HG02763 (cell line): ENCODE results near the gene MED17.
"Not testable (repeated sequence)": the region's sequence is repeated elsewhere in the genome, so short reads cannot be mapped to it uniquely, and the experiment has no call there.

ENCODE experiments used
- ATAC-seq: cut with Tn5 transposase; IDR thresholded peaks from one replicate; pipeline ENCODE4 v1.9.1; 2021; ENCODE audit warnings: mild to moderate bottlenecking, moderate library complexity; ENCODE audit not compliant: unreplicated experiment

The MED17 gene, protein sequence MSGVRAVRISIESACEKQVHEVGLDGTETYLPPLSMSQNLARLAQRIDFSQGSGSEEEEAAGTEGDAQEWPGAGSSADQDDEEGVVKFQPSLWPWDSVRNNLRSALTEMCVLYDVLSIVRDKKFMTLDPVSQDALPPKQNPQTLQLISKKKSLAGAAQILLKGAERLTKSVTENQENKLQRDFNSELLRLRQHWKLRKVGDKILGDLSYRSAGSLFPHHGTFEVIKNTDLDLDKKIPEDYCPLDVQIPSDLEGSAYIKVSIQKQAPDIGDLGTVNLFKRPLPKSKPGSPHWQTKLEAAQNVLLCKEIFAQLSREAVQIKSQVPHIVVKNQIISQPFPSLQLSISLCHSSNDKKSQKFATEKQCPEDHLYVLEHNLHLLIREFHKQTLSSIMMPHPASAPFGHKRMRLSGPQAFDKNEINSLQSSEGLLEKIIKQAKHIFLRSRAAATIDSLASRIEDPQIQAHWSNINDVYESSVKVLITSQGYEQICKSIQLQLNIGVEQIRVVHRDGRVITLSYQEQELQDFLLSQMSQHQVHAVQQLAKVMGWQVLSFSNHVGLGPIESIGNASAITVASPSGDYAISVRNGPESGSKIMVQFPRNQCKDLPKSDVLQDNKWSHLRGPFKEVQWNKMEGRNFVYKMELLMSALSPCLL

GRCh38 chr11:93784145-93784934 lies at the start of gene MED17:
TSS of gene MED17 (plus strand) at chr11:93784282. CDS start at chr11:93784514, 232 bp downstream.
- ATAC-seq = peak; percentile 97

- no peak for ATAC-seq
Observed at GRCh38 chr11:93734427-93735222, 49.5 kb upstream of the MED17 start.

DNA sequence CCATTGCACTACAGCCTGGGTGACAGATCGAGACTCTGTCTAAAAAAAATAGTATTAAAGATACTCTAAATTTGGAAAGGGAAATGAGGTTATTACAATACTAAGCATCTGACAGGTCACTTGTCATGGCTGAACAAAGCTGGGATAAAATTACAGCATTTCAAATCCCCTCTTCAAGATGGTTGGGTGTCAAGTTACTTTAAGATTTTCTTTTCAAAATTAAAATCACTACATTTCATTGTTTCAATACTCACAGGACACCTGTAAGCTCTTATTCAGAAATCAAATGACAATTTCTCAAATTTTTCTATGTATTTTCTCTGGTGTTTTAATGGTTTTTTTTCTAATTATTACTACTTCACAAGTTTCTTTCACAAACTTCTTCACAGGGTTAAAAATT lies 48.5 kb upstream of the MED17 start:
- ATAC-seq = no peak

- no peak for ATAC-seq
Observed at GRCh38 chr11:93736129-93736528, 48.0 kb upstream of the MED17 start.

DNA sequence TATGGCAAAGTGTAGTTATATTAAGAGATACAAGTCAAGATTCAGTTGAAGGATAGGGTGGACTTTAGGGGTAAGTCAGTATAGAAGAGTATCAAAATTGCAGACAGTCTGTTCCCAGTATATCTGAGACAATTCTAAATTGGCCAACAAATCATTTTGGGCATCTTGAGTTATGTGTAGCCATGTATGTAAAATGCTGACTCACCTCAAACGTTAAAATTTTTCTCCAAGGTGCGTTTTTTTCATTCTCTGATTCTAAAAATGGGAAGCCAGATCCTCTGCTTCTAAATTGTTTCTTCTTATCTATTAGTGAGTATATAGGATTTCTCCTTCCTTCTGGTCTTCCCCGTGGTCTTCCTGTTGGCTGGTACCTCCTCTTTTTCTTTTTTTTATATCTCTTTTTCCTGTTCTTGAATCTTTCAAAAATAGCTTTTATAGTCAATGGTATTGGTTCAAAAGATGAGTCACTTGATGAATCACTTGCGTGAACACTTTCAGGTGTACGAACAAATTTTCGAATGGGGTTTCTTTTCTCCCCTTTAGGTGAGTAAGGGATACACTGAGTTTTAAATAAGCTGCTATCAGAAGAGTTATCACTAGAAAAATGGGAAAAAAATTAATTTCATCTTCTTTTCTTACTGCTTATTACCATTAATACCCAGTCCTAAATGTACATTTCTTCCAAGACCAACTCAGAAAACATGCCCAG lies 46.0 kb upstream of the MED17 start:
- ATAC-seq = no peak

DNA sequence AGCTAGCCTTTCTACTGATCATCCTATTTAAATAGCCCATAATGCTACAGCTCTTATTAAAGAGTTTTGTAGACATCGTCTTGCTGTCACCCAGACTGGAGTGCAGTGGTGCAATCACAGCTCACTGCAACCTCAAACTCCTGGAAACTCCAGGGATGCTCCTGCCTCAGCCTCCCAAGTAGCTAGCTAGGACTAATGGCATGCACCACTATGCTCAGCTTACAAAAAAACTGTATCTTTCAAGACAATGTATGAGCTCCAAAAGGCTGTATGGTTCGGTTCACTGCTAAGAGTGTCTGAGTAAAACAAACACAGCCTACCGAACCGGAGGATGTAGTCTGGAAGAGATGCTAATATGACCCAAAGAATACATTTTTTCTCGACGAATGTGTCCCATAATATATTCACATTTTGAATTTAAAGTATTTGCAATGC lies 45.4 kb upstream of the MED17 start:
- no peak for ATAC-seq

- ATAC-seq = no peak
Observed at GRCh38 chr11:93740031-93740729, 43.9 kb upstream of the MED17 start.

- peak; percentile 29 for ATAC-seq
Observed at GRCh38 chr11:93740730-93741093, 43.4 kb upstream of the MED17 start.

- peak; percentile 86 for ATAC-seq
Observed at GRCh38 chr11:93741094-93741881, 42.8 kb upstream of the MED17 start, which contains the start of the genes C11orf54 and TAF1D. TSS of gene C11orf54 (plus strand) at chr11:93741672. CDS start at chr11:93747394, 5,722 bp downstream. TSS of gene TAF1D (minus strand) at chr11:93741495. CDS start at chr11:93739304, 2,191 bp downstream.

DNA sequence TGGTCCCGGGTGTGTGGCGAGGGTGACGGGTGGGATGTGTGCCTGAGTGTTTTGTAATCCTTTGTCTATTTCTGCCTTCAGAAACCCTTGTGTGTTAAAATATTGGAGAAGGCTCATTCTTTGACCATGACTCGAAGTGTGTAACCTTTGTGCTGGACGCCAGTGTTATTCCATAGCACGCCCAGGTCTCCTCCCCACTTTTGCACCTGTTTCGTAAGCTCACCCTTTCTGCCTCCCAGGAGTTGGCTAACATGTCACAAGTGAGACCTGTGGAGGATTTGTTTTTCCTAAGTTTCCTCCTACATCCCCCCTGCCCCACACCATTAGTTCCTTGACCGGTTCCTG lies 42.2 kb upstream of the MED17 start:
- ATAC-seq = peak; percentile 14

DNA sequence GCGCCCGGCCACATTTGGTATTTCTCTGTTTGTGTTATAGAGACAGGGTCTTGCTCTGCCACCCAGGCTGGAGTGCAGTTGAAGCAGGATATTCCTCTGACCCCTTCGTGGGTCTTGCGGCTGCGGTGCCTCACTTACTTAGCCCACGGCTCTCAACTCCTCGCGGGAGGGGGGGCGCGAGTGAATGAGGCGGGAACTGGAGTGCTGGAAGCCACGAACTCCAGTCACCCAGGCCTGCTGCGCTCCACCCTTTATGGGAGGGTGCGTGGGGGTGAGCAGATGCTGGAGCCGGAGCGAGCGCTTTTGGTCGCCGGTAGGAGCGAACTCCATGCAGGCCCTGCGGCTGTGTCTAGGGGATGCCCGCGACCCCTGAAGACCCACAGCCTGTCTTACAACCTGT lies 40.8 kb upstream of the MED17 start:
- ATAC-seq = no peak

DNA sequence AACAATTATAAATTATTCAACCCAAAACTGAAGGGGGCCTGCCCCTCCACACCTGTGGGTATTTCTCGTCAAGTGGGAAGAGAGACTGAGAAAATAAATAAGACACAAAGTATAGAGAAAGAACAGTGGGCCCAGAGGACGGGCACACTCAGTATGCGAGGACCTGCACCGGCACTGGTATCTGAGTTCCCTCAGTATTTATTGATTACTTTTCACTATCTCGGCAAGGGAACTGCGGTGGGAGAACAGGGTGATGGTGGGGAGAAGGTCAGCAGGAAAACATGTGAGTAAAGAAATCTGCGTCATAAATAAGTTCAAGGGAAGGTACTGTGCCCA lies 39.4 kb upstream of the MED17 start:
- ATAC-seq = no peak

DNA sequence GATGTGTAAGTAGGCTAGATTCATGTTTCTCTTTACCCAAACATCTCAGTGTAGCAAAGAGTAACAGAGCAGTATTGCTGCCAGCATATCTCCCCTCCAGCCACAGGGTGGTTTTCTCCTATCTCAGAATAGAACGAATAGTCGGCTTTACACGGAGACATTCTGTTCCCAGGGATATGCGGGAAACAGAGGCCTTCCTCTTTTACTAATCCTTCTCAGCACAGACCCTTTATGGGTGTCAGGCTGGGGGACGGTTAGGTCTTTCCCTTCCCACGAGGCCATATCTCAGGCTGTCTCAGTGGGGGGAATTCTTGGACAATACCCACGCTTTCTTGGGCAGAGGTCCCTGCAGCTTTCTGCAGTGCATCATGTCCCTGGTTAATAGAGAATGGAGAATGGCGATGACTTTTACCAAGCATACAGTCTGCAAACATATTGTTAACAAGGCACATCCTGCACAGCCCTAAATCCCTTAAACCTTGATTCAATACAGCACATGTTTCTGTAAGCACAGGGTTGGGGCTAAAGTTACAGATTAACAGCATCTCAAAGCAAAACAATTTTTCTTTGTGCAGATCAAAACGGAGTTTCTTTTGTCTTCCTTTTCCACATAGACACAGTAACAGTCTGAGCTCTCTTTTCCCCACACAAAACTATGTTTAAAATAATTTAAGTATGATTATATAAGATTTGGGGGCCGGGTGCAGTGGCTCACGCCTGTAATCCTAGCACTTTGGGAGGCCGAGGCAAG lies 38.9 kb upstream of the MED17 start:
- ATAC-seq = not testable (repeated sequence)

GRCh38 chr11:93746101-93746500 lies 38.0 kb upstream of the MED17 start:
- ATAC-seq = no peak

DNA sequence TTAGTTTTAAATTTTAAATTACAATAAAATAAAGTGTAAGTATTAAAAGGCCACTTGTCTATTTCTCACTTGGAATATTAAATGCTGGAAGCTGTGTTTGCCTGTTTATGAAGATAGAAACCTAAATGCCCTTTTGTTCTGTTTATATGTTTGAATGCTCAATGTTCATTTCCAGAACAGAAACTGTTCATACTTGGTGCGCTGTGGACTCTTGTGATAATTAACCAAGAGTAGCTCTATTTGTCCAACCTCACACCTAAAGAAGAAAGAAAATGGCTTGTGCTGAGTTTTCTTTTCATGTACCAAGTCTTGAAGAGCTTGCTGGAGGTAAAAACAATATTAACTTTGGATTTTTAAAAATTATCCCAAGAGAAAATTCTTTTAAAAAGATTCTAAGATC lies 37.0 kb upstream of the MED17 start:
- peak; percentile 83 for ATAC-seq

DNA sequence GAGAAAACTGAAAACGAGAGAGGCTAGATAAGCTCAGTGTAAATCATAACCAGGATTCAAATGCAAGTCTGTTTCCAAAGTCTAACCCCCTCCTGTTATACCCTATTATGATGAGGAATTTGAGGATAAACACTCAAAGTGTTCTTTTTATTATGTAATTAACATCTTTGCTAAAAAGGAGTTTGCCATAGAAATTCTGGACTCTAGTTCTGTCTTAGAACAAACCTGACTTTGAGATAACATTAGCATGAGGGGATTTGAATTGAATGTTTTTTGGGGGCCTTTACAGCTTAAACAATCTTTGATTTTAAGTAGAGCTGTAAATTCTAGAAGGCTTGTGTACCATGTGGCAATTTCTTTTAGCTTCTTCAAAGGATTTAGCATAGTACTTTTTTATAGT lies 33.1 kb upstream of the MED17 start:
- ATAC-seq = no peak

- ATAC-seq = no peak
Observed at GRCh38 chr11:93753241-93753640, 30.8 kb upstream of the MED17 start.

DNA sequence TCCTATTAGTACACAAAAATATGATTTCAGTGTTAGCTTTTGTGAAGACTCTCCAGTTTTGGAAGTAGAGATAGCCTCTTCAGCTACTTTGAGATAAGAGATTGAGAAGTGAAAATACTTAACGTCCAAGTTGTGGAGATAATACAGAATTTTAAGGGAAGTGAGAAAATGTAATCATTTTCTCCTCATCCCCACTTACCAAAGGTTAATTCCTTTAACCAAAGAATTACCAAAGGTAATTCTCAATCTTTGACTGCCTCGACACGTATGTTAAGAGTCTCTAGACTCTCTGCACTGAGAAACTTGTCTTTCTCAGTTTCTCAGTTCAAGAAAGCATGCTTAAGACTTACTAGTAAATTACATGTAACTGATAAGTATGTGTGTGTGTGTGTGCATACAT lies 27.3 kb upstream of the MED17 start:
- ATAC-seq = no peak
